GM19452 (cell line): Measurements from ENCODE around the gene PAX6.

Source experiments
- ATAC-seq: cut with Tn5 transposase; IDR thresholded peaks from one replicate; pipeline ENCODE4 v1.9.1; 2021; ENCODE audit not compliant: unreplicated experiment

Gene PAX6

GRCh38 chr11:31822927-31823643 lies 12.0 kb upstream of the PAX6 start:
- no peak for ATAC-seq

- ATAC-seq = no peak
Observed at GRCh38 chr11:31822175-31822926, 11.2 kb upstream of the PAX6 start.

DNA sequence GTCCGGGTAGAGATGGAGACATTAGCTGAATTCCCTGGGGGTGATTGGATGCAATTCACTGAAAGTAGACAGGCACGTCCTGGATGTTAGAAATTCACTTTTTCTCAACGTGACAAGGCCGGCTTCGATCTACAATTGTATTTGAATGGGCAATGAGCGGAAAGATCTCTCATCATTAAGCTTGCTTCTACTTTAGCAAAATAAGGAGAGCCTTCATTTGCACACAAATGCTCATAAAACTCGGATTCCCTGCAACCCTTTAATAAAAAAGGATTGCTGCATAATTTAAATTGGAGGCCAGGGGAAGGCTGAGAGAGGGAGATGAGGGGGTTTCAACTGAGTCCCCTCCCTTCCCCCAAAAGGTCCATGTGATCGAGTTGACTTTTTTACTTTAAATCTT lies 10.6 kb upstream of the PAX6 start:
- ATAC-seq = no peak

DNA sequence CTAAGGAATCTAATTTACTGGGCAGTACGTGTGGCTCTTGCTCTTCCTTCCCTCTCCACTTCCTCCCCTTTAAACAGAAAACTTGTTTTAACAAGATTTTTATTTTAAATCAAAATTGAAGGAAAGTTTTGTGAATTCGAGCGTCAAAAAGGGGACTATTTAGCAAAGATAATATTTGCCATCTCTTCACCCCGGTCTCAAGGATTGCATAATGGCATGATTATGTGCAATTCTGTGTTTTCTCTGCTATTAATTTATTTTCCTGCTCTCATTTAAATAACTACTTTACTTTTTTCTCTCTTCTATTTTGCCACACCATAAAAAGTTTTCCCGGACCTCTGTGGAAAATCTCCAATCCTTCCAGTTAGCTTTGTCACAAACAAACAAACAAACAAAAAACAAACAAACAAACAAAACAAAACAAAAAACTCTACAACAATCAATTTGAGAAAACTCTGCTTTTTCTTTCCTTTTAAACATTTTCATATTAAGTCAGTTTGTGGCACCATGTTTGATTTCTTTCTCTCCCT lies 10.2 kb upstream of the PAX6 start:
- ATAC-seq = no peak

- ATAC-seq = no peak
Observed at GRCh38 chr11:31820438-31820818, 9.3 kb upstream of the PAX6 start.

- ATAC-seq = no peak
Observed at GRCh38 chr11:31819621-31820437, 8.7 kb upstream of the PAX6 start.

- ATAC-seq = no peak
Observed at GRCh38 chr11:31818874-31819331, 7.8 kb upstream of the PAX6 start.

DNA sequence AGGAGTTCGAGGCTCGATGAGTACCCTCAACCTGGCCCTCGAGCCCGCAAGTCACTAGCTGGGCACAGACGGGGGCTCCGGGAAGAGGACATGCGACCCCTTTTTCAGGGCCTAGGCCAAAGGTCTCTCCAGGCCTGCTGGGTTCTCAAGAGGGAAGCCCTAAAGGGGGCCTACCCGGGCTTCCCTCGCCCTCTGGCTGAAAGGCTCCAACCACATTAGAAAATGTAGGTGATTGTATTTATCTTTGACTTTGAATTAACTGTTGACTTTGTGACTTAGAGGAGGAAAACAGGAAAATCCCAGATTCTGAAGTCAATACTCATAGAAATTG lies 7.3 kb upstream of the PAX6 start:
- no peak for ATAC-seq

DNA sequence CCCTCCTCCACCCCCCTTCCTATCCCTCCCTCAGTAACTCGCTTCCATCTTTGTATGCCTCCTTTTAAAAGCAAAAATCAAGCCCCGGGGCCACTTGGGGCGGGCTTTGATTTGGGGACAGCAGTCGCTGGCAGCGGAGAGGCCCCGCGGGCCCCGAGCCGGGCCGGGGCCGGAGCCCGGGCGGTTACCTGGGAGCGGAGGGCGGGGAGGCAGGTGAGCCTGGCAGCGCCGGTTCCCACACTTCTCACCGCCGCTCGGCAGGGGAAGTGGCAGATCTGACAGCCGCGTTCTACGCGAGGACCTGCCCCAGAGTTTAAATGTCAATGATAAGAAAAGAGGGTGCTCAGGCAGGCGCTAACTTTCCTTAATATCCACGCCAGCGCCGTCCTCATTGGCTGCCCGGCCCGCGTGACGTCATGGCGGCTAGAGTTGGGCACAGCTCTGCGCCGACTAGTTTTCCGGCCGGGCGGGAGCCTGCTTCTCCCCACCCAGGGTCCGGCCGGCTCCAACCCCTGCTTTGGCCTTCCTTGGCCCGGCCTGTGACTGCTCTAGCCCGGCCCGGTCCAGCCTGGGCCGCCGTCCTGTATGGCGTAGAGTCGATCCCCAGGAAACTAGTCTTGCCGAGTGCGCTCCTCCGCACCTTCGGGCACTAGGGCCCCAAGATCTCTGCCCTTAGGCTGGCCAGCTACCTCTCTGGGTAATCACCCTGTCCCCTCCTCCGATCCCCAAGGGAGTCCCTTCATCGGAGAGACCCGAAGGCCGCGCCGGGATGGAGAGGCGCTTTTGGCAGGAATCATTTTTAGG lies 6.7 kb upstream of the PAX6 start:
- no peak for ATAC-seq

DNA sequence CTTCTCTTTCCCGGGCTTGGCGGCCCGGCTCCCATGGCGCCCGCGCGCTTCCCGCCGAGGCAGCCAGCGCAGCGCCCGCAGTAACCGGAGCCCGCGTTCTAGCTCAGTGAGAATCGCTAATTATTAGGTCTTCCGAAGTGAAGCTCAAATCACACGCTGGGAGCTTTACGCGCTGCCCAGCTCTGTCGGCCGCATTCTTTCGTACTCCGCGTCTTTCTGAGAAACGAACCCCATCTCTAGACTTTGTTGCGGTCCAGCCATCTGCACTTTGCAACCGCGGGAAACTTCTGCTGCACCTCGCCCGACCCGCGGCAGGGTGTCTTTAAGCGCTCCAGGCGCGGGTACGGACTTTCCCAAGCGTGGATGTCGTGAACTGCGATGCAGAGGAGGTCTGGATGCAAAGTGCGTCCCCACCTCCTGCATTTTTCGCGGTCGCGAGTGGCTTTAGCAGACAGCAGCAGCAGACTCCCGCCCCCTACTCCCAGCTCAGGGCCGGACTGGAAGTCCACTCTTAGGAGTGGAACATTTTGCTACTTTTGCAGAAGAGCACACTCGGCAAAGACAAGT lies 6.0 kb upstream of the PAX6 start:
- no peak for ATAC-seq

- no peak for ATAC-seq
Observed at GRCh38 chr11:31816468-31817053, 5.4 kb upstream of the PAX6 start.

GRCh38 chr11:31815711-31816467 lies 4.8 kb upstream of the PAX6 start:
- ATAC-seq = no peak

- ATAC-seq = no peak
Observed at GRCh38 chr11:31814176-31814868, 3.2 kb upstream of the PAX6 start.

DNA sequence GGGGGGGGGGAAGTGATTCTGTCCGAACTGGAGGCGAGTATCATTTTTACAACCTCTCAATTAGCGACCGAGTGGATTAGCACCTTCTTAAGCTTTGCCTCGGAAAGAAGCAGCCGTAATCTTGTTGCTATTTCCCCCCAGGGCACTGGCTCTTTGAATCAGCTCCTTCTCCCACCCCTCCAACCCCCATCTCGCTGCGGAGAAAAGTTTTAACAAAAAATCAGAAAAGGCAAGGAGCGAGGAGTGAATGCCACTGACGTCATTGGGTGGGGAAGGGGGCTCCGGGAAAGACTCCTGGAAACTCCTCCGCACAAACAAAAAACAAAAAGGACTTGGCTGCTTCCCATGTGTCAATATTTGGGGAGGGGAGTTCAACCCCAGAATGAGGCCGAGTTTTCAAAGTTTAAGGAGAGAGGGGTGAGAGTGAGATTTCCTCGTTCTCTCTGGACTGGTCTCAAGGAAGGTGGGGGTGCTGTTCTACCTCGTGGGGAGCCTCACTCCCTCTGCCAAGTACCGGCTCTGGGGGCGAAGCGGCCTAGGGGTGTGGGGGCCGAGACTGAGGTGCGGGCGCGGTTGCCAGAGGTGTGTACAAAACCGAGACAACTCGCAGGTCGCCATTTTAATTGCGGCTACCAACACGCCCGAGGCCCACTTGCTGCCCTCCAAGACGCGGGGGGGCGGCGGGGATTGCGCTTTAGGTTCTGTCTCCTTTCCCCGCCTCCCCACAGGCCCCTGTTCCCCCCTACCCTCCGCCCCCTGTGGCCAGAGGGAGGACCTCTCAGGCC lies 2.5 kb upstream of the PAX6 start:
- ATAC-seq = no peak

DNA sequence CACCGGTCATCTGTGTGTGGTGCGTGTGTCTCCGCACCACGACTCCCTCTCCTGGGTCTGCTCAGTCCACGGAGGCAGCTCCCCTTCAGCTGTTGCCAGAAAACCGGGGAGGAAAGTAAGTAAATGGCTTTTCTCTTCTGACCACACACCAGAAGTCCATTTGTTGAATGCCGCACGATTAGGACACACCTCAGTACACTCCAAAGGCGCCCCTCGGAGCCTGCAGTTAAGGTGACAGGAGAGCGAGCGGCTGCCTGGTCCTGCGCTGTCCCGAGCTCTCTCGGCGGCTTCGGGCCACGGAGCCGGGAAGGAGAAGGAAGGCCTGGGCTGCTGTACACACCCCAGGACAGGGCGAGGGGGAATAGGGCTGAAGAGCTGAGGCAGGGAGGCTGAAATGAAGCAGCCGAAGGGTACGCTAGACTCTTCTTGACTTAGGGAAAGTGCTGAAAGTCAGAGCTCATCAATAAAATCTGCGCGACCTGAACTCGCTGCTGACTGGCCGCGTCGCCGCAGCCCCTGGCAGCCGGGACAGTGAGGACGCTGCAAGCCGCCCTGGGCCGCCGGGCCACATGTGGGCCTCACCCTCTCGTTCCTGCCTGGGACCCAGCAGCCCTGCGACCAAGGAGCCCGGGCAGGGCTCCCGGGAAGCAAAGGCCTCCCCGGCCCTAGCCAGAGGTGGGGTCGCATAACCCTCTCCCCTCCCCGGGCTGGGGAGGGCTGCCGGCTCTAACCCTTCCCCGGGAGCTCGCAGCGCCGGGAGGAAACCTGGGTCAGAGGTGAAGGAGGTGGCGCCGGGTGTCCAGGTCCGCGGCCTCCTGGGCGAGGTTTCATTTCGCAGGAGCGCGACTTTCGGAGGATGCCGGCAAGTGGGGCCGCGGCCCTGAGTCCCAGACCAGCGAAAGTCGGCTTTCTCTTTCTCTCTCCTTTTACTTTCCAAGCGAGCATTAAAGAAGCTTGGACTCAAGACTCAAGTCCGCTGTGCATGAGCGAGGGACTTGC lies 1.6 kb upstream of the PAX6 start:
- ATAC-seq = no peak

GRCh38 chr11:31809857-31810778 lies 1.0 kb downstream of the PAX6 start:
- no peak for ATAC-seq
